ENCODE data around the gene CD47.

Gene CD47

GRCh38 chr3:108073764-108074431 lies 16.9 kb downstream of the CD47 start:
- peaks cover 4% of the 10 kb centered on the region for H3F3A ChIP-seq (ENCODE audit: low read depth)
- no peak overlapping the region for H3K4me3 ChIP-seq (ENCODE audit: low read length, poor library complexity, severe bottlenecking)
- H3K9me2 ChIP-seq (replicated peaks; ENCODE audit: low read depth, low read length), result no peaks in the 10 kb centered on the region
- H2AFZ ChIP-seq (ENCODE audit: low read length), result no peak overlapping the region
- peaks cover 85% of the 10 kb centered on the region for H4K20me1 ChIP-seq (ENCODE audit: insufficient read depth, low read length, poor library complexity, severe bottlenecking)
- no peaks in the 10 kb centered on the region for H3K27me3 ChIP-seq (ENCODE audit: insufficient read depth, low read length, poor library complexity, severe bottlenecking)
- H3K36me3 ChIP-seq (ENCODE audit: insufficient read depth, low read length), result peaks cover 75% of the 10 kb centered on the region
- H3K4me1 ChIP-seq (ENCODE audit: insufficient read depth, low read length, poor library complexity, severe bottlenecking), result peaks cover 65% of the 10 kb centered on the region
- peaks cover 97% of the 10 kb centered on the region for H3K79me2 ChIP-seq (ENCODE audit: insufficient read depth, low read length)
- H3K9me3 ChIP-seq (ENCODE audit: insufficient read depth, low read depth, low read length), result no peaks in the 10 kb centered on the region
- TF ChIP-seq, protein P1, sequence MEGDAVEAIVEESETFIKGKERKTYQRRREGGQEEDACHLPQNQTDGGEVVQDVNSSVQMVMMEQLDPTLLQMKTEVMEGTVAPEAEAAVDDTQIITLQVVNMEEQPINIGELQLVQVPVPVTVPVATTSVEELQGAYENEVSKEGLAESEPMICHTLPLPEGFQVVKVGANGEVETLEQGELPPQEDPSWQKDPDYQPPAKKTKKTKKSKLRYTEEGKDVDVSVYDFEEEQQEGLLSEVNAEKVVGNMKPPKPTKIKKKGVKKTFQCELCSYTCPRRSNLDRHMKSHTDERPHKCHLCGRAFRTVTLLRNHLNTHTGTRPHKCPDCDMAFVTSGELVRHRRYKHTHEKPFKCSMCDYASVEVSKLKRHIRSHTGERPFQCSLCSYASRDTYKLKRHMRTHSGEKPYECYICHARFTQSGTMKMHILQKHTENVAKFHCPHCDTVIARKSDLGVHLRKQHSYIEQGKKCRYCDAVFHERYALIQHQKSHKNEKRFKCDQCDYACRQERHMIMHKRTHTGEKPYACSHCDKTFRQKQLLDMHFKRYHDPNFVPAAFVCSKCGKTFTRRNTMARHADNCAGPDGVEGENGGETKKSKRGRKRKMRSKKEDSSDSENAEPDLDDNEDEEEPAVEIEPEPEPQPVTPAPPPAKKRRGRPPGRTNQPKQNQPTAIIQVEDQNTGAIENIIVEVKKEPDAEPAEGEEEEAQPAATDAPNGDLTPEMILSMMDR (conservative IDR thresholded peaks at IDR 0.05; ENCODE audit: low read length), result no peak
- no peak for TF ChIP-seq EZH2phosphoT487 (IDR thresholded peaks at IDR 0.05; ENCODE audit: borderline replicate concordance)
- H3K9ac ChIP-seq (ENCODE audit: low read depth, low read length, poor library complexity, severe bottlenecking), result no peak overlapping the region
- no peak overlapping the region for H3K4me2 ChIP-seq (ENCODE audit: low read depth, low read length, poor library complexity, severe bottlenecking)

GRCh38 chr3:108071368-108071767 lies 19.5 kb downstream of the CD47 start:
- Histone ChIP-seq H3K4me2 (ENCODE audit: low read depth, low read length, poor library complexity, severe bottlenecking) (peak overlapping the region; percentile 39), H4K20me1 (ENCODE audit: insufficient read depth, low read length, poor library complexity, severe bottlenecking) (peaks cover 85% of the 10 kb centered on the region), H3K4me1 (ENCODE audit: insufficient read depth, low read length, poor library complexity, severe bottlenecking) (peaks cover 66% of the 10 kb centered on the region), H3F3A (ENCODE audit: low read depth) (peaks cover 10% of the 10 kb centered on the region), H3K79me2 (ENCODE audit: insufficient read depth, low read length) (peaks cover 97% of the 10 kb centered on the region), H3K27me3 (ENCODE audit: insufficient read depth, low read length, poor library complexity, severe bottlenecking) (no peaks in the 10 kb centered on the region), H2AFZ (ENCODE audit: low read length) (no peak overlapping the region), H3K9me3 (ENCODE audit: insufficient read depth, low read depth, low read length) (no peaks in the 10 kb centered on the region), H3K36me3 (ENCODE audit: insufficient read depth, low read length) (peaks cover 75% of the 10 kb centered on the region), H3K9ac (ENCODE audit: low read depth, low read length, poor library complexity, severe bottlenecking) (no peak overlapping the region), H3K4me3 (ENCODE audit: low read length, poor library complexity, severe bottlenecking) (peak overlapping the region; percentile 17), H3K9me2 (replicated peaks; ENCODE audit: low read depth, low read length) (no peaks in the 10 kb centered on the region)
- no peak for TF ChIP-seq EZH2phosphoT487 (IDR thresholded peaks at IDR 0.05; ENCODE audit: borderline replicate concordance)
- TF ChIP-seq, protein P1 (conservative IDR thresholded peaks at IDR 0.05; ENCODE audit: low read length), result no peak

DNA sequence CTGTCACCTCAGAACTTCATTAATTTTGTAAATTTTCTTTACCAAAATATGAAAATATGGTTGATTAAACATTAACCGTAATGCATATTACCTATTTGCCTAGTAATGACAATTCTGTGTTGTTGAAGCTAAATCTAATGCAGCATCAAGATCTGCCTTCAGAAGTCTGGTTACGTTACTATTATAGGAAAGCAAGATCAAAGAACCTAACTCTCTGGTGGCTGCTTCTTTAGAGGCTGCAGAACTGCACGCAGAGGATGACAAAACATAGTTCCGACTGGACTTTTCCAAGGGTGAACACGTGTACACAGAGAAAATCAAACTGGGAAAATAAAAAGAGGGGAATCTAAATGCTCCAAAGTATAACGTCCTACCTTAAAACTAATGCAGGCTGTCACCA lies 20.5 kb downstream of the CD47 start:
- peaks cover 97% of the 10 kb centered on the region for H3K79me2 ChIP-seq (ENCODE audit: insufficient read depth, low read length)

More for the DNA sequence above, 20.5 kb downstream of the CD47 start:
- Histone ChIP-seq H3K4me2 (ENCODE audit: low read depth, low read length, poor library complexity, severe bottlenecking) (no peak overlapping the region), H3F3A (ENCODE audit: low read depth) (peaks cover 10% of the 10 kb centered on the region), H3K9me3 (ENCODE audit: insufficient read depth, low read depth, low read length) (no peaks in the 10 kb centered on the region), H3K4me3 (ENCODE audit: low read length, poor library complexity, severe bottlenecking) (no peak overlapping the region), H3K9ac (ENCODE audit: low read depth, low read length, poor library complexity, severe bottlenecking) (no peak overlapping the region), H3K27me3 (ENCODE audit: insufficient read depth, low read length, poor library complexity, severe bottlenecking) (no peaks in the 10 kb centered on the region), H3K9me2 (replicated peaks; ENCODE audit: low read depth, low read length) (no peaks in the 10 kb centered on the region), H2AFZ (ENCODE audit: low read length) (no peak overlapping the region), H3K36me3 (ENCODE audit: insufficient read depth, low read length) (peaks cover 78% of the 10 kb centered on the region), H3K4me1 (ENCODE audit: insufficient read depth, low read length, poor library complexity, severe bottlenecking) (peaks cover 58% of the 10 kb centered on the region), H4K20me1 (ENCODE audit: insufficient read depth, low read length, poor library complexity, severe bottlenecking) (peaks cover 83% of the 10 kb centered on the region)
- no peak for TF ChIP-seq EZH2phosphoT487 (IDR thresholded peaks at IDR 0.05; ENCODE audit: borderline replicate concordance)
- TF ChIP-seq, protein P1 (conservative IDR thresholded peaks at IDR 0.05; ENCODE audit: low read length), result no peak

Measured in Loucy (cell line).